Ascending aorta (tissue), 2 donors: ENCODE measurements around the gene ITGA2. TPM values are rescaled to one million over a fixed set of nuclear protein-coding genes. Genes with fewer than 3 reads are reported as not detected.

Experiments used
- DNase-seq, 2 donors: peaks; one replicate each; pipeline ENCODE4 v3.0.0-alpha.2; 2019; ENCODE audit warnings: low spot score in 2 of 2
- H3K27ac ChIP-seq, 2 donors: fragments of 200-600 bp; sonication (generic); one replicate each; pipeline ENCODE4 v1.5.1; 2016 to 2017; ENCODE audit warnings: mild to moderate bottlenecking in 1 of 2
- H3K27me3 ChIP-seq: fragments of 200-600 bp; sonication (generic); one replicate; pipeline ENCODE4 v1.5.1; 2017
- H3K36me3 ChIP-seq, 2 donors: fragments of 200-600 bp; sonication (generic); one replicate each; pipeline ENCODE4 v1.5.1; 2016
- H3K4me1 ChIP-seq, 2 donors: fragments of 200-600 bp; sonication (generic); one replicate each; pipeline ENCODE4 v1.5.1; 2016 to 2017; ENCODE audit warnings: mild to moderate bottlenecking in 1 of 2
- H3K4me3 ChIP-seq, 2 donors: fragments of 200-600 bp; sonication (generic); one replicate each; pipeline ENCODE4 v1.5.1; 2016 to 2017; ENCODE audit warnings: mild to moderate bottlenecking in 1 of 2
- H3K9me3 ChIP-seq, 2 donors: fragments of 200-600 bp; sonication (generic); one replicate each; pipeline ENCODE4 v1.5.1; 2016
- CTCF ChIP-seq, 3 experiments: fragments of 200-600 bp in 2 of 3; fragments of 450-650 bp in 1 of 3; sonication (generic) in 2 of 3; IDR thresholded peaks; one replicate each; pipeline ENCODE4 v1.5.1; 2016 to 2019; ENCODE audit warnings: antibody characterized with exemption in 3 of 3, mild to moderate bottlenecking in 1 of 3, moderate library complexity in 1 of 3
- intact Hi-C: fragments of 100-400 bp; cut with DNase I; formaldehyde crosslinking; loops from one replicate; pipeline ENCODE4 v1.15.1; 2023
- total RNA-seq: library from RNA; depleted of rRNA; stranded (reverse); fragments of >200 nt; gene quantifications from one replicate; pipeline ENCODE4 v1.1.0, GENCODE V29; 2016

The ITGA2 gene
- total RNA-seq, 1 donor from 2014 or later, result 3.2 TPM

- Histone ChIP-seq H3K27me3 (no peaks in the 10 kb centered on the region), H3K9me3 (no peaks in the 10 kb centered on the region), H3K4me1 (no peaks in the 10 kb centered on the region), H3K36me3 (no peaks in the 10 kb centered on the region), H3K4me3 (no peak overlapping the region), H3K27ac (no peak overlapping the region)
- no peak for DNase-seq
- TF ChIP-seq CTCF (IDR thresholded peaks at IDR 0.05), result no peak
- intact Hi-C loops, result no loop called here
These were observed 10.3 kb downstream of the ITGA2 start for GRCh38 chr5:52999344-52999949.

GRCh38 chr5:53001541-53001940 is 12.4 kb downstream of the ITGA2 start:
- intact Hi-C loops, result no loop called here
- Histone ChIP-seq H3K27me3 (no peaks in the 10 kb centered on the region), H3K27ac (no peak overlapping the region), H3K4me1 (no peaks in the 10 kb centered on the region), H3K9me3 (no peaks in the 10 kb centered on the region), H3K36me3 (no peaks in the 10 kb centered on the region), H3K4me3 (no peak overlapping the region)
- TF ChIP-seq CTCF (IDR thresholded peaks at IDR 0.05), result no peak
- no peak for DNase-seq

- H3K4me1 ChIP-seq, result no peaks in the 10 kb centered on the region
- H3K27me3 ChIP-seq, result no peaks in the 10 kb centered on the region
- H3K36me3 ChIP-seq, result no peaks in the 10 kb centered on the region
- no peaks in the 10 kb centered on the region for H3K9me3 ChIP-seq
- intact Hi-C loops, result no loop called here
- no peak overlapping the region for H3K27ac ChIP-seq
- no peak for DNase-seq
- H3K4me3 ChIP-seq, result no peak overlapping the region
- no peak for TF ChIP-seq CTCF (IDR thresholded peaks at IDR 0.05)
These were observed 13.3 kb downstream of the ITGA2 start for GRCh38 chr5:53002491-53002890.

GRCh38 chr5:53003144-53003543 is 14.0 kb downstream of the ITGA2 start:
- Histone ChIP-seq H3K36me3 (no peaks in the 10 kb centered on the region), H3K9me3 (no peaks in the 10 kb centered on the region), H3K27ac (no peak overlapping the region), H3K27me3 (no peaks in the 10 kb centered on the region), H3K4me1 (no peaks in the 10 kb centered on the region), H3K4me3 (no peak overlapping the region)
- no peak for DNase-seq
- TF ChIP-seq CTCF (IDR thresholded peaks at IDR 0.05), result no peak
- intact Hi-C loops, result no loop called here

GRCh38 chr5:53006911-53007890 is 18.0 kb downstream of the ITGA2 start:
- no peak for DNase-seq
- Histone ChIP-seq H3K9me3 (no peaks in the 10 kb centered on the region), H3K36me3 (no peaks in the 10 kb centered on the region), H3K4me3 (no peak overlapping the region), H3K4me1 (no peaks in the 10 kb centered on the region), H3K27ac (no peak overlapping the region), H3K27me3 (no peaks in the 10 kb centered on the region)
- no peak for TF ChIP-seq CTCF (IDR thresholded peaks at IDR 0.05)
- intact Hi-C loops, result no loop called here
